BE2C (cell line): ENCODE results near the gene CFAP57. TPM values are rescaled to one million over a fixed set of nuclear protein-coding genes. Genes with fewer than 3 reads are reported as not detected.

Experiments used
- DNase-seq: peaks from one replicate; pipeline ENCODE4 v3.0.0-alpha.2; 2020
- H3K27me3 ChIP-seq: fragments of 250-450 bp; sonication (Bioruptor Pico); 2 replicates; pipeline ENCODE4 v1.5.1; 2020; ENCODE audit warnings: mild to moderate bottlenecking
- H3K36me3 ChIP-seq: fragments of 250-450 bp; sonication (Bioruptor Pico); 2 replicates; pipeline ENCODE4 v1.5.1; 2020; ENCODE audit warnings: mild to moderate bottlenecking
- H3K4me1 ChIP-seq: fragments of 250-450 bp; sonication (Bioruptor Pico); 2 replicates; pipeline ENCODE4 v1.5.1; 2020
- H3K4me3 ChIP-seq: 2 replicates; pipeline ENCODE4 v1.5.1; 2011; ENCODE audit warnings: low read depth, low read length
- H3K9me3 ChIP-seq: fragments of 250-450 bp; sonication (Bioruptor Pico); 2 replicates; pipeline ENCODE4 v1.5.1; 2020
- CTCF ChIP-seq: IDR thresholded peaks from 2 replicates; pipeline ENCODE4 v1.5.1; 2012; ENCODE audit warnings: mild to moderate bottlenecking, low read depth, low read length
- polyA plus RNA-seq: library from polyadenylated mRNA; unstranded; fragments of >200 nt; gene quantifications from one replicate; pipeline ENCODE4 v1.2.1, GENCODE V29; 2012; ENCODE audit warnings: low read depth, missing spikeins; ENCODE audit not compliant: insufficient read length, insufficient read depth

Gene CFAP57
- 0.15 TPM for polyA plus RNA-seq

GRCh38 chr1:43171876-43172526 lies at the start of gene CFAP57, which contains the start of gene EBNA1BP2:
TSS of gene CFAP57 (plus strand) at chr1:43172330. CDS start at chr1:43172754, 424 bp downstream.
TSS of gene EBNA1BP2 (minus strand) at chr1:43172290. CDS start at chr1:43172118, 172 bp downstream.
- TF ChIP-seq CTCF: no peak
- Histone ChIP-seq H3K27me3 (no peaks in the 10 kb centered on the region), H3K4me1 (no peaks in the 10 kb centered on the region), H3K9me3 (no peaks in the 10 kb centered on the region), H3K36me3 (0 out of 2 replicates have a peak, but pooled peaks cover under 1% of the 10 kb centered on the region), H3K4me3 (peak within 1 kb of the TSS; percentile 88)
- DNase-seq: peak; percentile 79

GRCh38 chr1:43123031-43123430 lies 49.1 kb upstream of the CFAP57 start:
- Histone ChIP-seq H3K9me3 (no peaks in the 10 kb centered on the region), H3K36me3 (no peaks in the 10 kb centered on the region), H3K4me3 (no peak overlapping the region), H3K4me1 (no peaks in the 10 kb centered on the region), H3K27me3 (no peaks in the 10 kb centered on the region)
- TF ChIP-seq CTCF: no peak
- DNase-seq: no peak

GRCh38 chr1:43128816-43129215 lies 43.3 kb upstream of the CFAP57 start:
- Histone ChIP-seq H3K27me3 (no peaks in the 10 kb centered on the region), H3K9me3 (no peaks in the 10 kb centered on the region), H3K4me3 (no peak overlapping the region), H3K36me3 (no peaks in the 10 kb centered on the region), H3K4me1 (no peaks in the 10 kb centered on the region)
- DNase-seq: no peak
- no peak for TF ChIP-seq CTCF

- Histone ChIP-seq H3K27me3 (no peaks in the 10 kb centered on the region), H3K4me3 (no peak overlapping the region), H3K9me3 (no peaks in the 10 kb centered on the region), H3K36me3 (no peaks in the 10 kb centered on the region), H3K4me1 (no peaks in the 10 kb centered on the region)
- DNase-seq: no peak
- TF ChIP-seq CTCF: no peak
Measured at GRCh38 chr1:43129426-43129825, 42.7 kb upstream of the CFAP57 start.

GRCh38 chr1:43134068-43134467 lies 38.1 kb upstream of the CFAP57 start:
- H3K27me3 ChIP-seq: no peaks in the 10 kb centered on the region
- DNase-seq: no peak
- H3K4me3 ChIP-seq: no peak overlapping the region
- no peak for TF ChIP-seq CTCF
- no peaks in the 10 kb centered on the region for H3K36me3 ChIP-seq
- no peaks in the 10 kb centered on the region for H3K4me1 ChIP-seq
- H3K9me3 ChIP-seq: no peaks in the 10 kb centered on the region

GRCh38 chr1:43134640-43135039 lies 37.5 kb upstream of the CFAP57 start:
- H3K27me3 ChIP-seq: no peaks in the 10 kb centered on the region
- H3K9me3 ChIP-seq: no peaks in the 10 kb centered on the region
- no peaks in the 10 kb centered on the region for H3K36me3 ChIP-seq
- no peak for TF ChIP-seq CTCF
- no peak overlapping the region for H3K4me3 ChIP-seq
- DNase-seq: no peak
- H3K4me1 ChIP-seq: no peaks in the 10 kb centered on the region
